Fibroblast of lung (primary cell): Measurements from ENCODE around the gene PIK3C2B.

Experiments
- EZH2 ChIP-seq: IDR thresholded peaks from 2 replicates; pipeline ENCODE4 v1.5.1; 2012; ENCODE audit warnings: low read length, control low read depth, mild to moderate bottlenecking; ENCODE audit errors: missing control alignments
- TF ChIP-seq, protein P1 (sequence below), 2 donors: IDR thresholded peaks in 1 of 2; conservative IDR thresholded peaks in 1 of 2; 1 replicate in 1 of 2; 2 replicates in 1 of 2; pipeline ENCODE4 v1.5.1; 2011 to 2012; ENCODE audit warnings: low read length in 2 of 2, control low read depth in 1 of 2, inconsistent platforms in 1 of 2, low read depth in 1 of 2, mild to moderate bottlenecking in 1 of 2

DNA sequence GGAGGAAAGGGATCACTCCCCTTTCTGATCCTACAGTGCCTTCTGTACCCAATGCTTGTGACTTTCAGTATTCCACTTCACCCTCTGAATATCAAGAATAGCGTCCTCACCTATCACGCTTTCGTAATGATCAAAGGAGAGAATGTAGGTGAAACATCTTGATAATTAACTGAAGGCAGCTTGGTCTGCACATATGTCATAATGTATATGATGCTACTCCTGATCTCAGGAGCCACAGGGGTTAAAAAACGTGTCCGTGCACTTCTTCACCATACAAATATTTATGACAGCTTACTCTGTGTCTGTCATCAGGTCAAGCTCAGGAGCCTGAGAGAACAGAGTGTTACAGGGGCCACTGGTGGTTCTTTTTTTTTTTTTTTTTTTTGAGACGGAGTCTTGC is 1.2 kb upstream of the PIK3C2B start:
- TF ChIP-seq, protein P1, sequence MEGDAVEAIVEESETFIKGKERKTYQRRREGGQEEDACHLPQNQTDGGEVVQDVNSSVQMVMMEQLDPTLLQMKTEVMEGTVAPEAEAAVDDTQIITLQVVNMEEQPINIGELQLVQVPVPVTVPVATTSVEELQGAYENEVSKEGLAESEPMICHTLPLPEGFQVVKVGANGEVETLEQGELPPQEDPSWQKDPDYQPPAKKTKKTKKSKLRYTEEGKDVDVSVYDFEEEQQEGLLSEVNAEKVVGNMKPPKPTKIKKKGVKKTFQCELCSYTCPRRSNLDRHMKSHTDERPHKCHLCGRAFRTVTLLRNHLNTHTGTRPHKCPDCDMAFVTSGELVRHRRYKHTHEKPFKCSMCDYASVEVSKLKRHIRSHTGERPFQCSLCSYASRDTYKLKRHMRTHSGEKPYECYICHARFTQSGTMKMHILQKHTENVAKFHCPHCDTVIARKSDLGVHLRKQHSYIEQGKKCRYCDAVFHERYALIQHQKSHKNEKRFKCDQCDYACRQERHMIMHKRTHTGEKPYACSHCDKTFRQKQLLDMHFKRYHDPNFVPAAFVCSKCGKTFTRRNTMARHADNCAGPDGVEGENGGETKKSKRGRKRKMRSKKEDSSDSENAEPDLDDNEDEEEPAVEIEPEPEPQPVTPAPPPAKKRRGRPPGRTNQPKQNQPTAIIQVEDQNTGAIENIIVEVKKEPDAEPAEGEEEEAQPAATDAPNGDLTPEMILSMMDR (conservative IDR thresholded peaks at IDR 0.05 in 1 of 2, IDR thresholded peaks at IDR 0.05 in 1 of 2; ENCODE audit: low read depth in 1 of 2, low read length in 2 of 2): no peak
- no peak for TF ChIP-seq EZH2
